ENCODE data around the gene RASD1.

- TF ChIP-seq POLR2A (IDR thresholded peaks at IDR 0.05) (no peak), CTCF (IDR thresholded peaks at IDR 0.05) (no peak)
These were observed 40.5 kb upstream of the RASD1 start for GRCh38 chr17:17536702-17537101.
